Stimulated activated memory B cell treated with anti-CD40 and anti-IgM and Interleukin-4, amounts not matched to agents 10 μg/mL and 1 μg/mL and 100 μg/mL, for 72 hours (primary cell): ENCODE results near the gene BNC2.
"Not testable (repeated sequence)": the region's sequence is repeated elsewhere in the genome, so short reads cannot be mapped to it uniquely, and the experiment has no call there.

Source experiments
- ATAC-seq: fragments of 150-1000 bp; cut with Tn5 transposase; 2 replicates; pipeline ENCODE4 v1.10.0; 2021
- H3K27ac Mint-ChIP-seq: one replicate; pipeline ENCODE4 v1.8.0; 2022; ENCODE audit warnings: mild to moderate bottlenecking, mixed read lengths
- H3K27me3 Mint-ChIP-seq: one replicate; pipeline ENCODE4 v1.8.0; 2022; ENCODE audit warnings: mixed read lengths
- H3K36me3 Mint-ChIP-seq: one replicate; pipeline ENCODE4 v1.8.0; 2022; ENCODE audit warnings: mixed read lengths
- H3K4me1 Mint-ChIP-seq: one replicate; pipeline ENCODE4 v1.8.0; 2022; ENCODE audit warnings: mixed read lengths
- H3K4me3 Mint-ChIP-seq: one replicate; pipeline ENCODE4 v1.8.0; 2022; ENCODE audit warnings: mild to moderate bottlenecking, moderate library complexity, mixed read lengths
- H3K9me3 Mint-ChIP-seq: one replicate; pipeline ENCODE4 v1.8.0; 2022; ENCODE audit warnings: mixed read lengths

Gene BNC2

DNA sequence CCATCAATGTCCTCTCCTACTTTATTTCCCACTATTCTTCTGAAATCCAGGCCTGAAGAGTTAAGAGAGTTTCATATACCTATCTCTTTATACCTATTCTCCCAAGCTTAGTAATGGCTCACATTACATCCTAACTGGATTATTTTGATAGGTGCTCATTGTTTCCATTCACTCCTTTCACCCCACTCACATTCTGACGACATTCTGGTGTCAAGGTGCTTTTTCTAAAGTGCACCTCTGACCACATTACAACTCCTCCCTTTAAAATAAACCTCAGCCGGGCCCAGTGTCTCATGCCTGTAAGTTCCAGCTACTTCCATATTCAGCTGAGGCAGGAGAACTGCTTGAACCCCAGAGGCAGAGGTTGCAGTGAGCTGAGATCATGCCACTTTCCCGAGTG, 417.1 kb downstream of the BNC2 start:
- Mint-ChIP-seq H3K36me3 (no peaks in the 10 kb centered on the region), H3K4me1 (no peaks in the 10 kb centered on the region), H3K4me3 (no peak overlapping the region), H3K9me3 (peaks cover 3% of the 10 kb centered on the region), H3K27me3 (no peaks in the 10 kb centered on the region), H3K27ac (no peak overlapping the region)
- ATAC-seq = no peak

DNA sequence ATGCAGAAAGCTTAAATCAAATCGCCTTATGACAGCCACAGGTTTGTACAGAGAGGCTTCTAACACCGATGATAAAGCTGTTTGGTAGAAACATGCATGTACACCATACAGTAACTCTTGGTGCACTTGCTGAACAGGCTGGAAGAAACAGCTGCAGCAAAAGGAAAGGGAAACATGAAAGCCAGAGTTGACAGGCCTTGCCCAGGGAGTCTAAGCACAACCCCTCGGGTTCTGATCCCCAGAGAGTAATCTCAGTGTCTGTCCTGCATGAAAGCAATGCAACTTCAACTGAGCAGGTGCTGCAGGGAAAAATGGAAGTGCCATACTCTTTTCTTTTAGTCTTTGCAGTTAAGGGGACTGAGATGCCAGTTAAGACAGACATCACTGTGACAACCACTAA, 419.9 kb downstream of the BNC2 start:
- H3K4me3 Mint-ChIP-seq = no peak overlapping the region
- no peak overlapping the region for H3K27ac Mint-ChIP-seq
- H3K9me3 Mint-ChIP-seq = peaks cover 3% of the 10 kb centered on the region
- no peaks in the 10 kb centered on the region for H3K4me1 Mint-ChIP-seq
- no peak for ATAC-seq
- no peaks in the 10 kb centered on the region for H3K27me3 Mint-ChIP-seq
- no peaks in the 10 kb centered on the region for H3K36me3 Mint-ChIP-seq

DNA sequence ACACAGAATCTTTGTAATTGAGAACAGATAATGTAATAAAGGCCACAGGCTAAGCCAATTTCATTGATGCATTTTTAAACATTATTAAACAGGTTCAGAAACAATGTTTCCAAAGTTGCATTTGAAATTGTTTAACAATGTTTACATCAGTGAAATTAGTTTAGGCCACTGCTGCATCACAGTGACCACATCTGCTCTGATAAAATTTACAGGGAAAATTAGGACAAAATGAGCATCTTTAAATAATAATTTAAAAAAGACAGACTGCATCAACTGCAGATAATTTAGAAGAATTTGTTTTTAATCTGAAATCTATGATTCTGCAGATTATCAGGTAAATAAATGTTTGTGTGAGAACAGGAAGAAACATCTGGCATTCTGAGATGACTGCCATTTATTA, 420.4 kb downstream of the BNC2 start:
- Mint-ChIP-seq H3K9me3 (peaks cover 3% of the 10 kb centered on the region), H3K27me3 (no peaks in the 10 kb centered on the region), H3K27ac (no peak overlapping the region), H3K4me1 (no peaks in the 10 kb centered on the region), H3K36me3 (no peaks in the 10 kb centered on the region), H3K4me3 (no peak overlapping the region)
- no peak for ATAC-seq

DNA sequence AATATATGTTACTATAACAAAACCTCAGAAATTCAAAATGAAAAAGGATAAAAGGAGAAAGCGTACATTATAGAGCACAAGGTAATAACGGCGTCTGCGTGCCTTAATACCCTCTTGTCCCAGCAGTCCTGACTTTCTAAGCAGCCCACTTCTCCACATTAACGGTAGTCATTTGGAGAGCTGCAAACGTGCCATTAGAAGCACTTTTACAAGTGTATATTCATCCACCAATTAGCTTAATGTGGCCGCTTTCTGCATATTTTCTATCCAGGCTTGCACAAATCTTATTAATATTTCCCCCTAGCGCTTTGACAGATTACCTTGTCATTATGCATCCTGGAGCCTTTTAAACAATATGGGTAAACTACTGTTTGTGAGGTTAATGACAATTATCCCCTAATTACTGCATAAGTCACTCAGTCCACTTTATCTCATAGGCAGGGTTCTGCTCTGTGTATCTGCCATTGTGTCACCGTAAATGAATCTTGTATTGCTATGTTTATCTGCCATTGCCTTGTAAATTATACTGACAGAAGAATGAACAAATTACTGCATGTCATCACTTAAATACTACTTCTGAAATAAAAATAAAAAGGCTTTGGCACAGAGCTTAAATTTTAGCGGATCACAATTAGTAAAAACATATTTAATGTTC, 421.3 kb downstream of the BNC2 start:
- no peak for ATAC-seq
- no peaks in the 10 kb centered on the region for H3K4me1 Mint-ChIP-seq
- H3K9me3 Mint-ChIP-seq = peaks cover 3% of the 10 kb centered on the region
- H3K27ac Mint-ChIP-seq = no peak overlapping the region
- no peak overlapping the region for H3K4me3 Mint-ChIP-seq
- H3K36me3 Mint-ChIP-seq = no peaks in the 10 kb centered on the region
- no peaks in the 10 kb centered on the region for H3K27me3 Mint-ChIP-seq

DNA sequence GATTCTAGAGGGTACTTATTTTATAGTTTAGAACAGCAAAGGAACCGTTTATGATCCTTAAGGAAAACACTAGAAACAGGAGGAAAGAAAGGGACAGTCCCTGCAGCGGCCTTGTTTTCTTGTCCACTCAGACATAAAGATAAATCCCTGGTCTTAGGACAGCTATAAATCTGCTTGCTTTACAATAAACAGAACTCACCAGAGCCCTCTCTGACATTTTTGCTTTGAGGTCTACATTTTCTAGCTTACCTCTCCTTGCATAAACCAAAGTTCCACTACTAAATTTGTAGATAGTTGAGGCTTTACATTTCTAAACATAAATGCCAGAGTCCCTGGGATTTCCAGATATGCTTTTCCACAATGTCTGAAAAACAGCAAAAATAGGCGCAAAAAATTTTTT, 422.5 kb downstream of the BNC2 start:
- H3K36me3 Mint-ChIP-seq = no peaks in the 10 kb centered on the region

DNA sequence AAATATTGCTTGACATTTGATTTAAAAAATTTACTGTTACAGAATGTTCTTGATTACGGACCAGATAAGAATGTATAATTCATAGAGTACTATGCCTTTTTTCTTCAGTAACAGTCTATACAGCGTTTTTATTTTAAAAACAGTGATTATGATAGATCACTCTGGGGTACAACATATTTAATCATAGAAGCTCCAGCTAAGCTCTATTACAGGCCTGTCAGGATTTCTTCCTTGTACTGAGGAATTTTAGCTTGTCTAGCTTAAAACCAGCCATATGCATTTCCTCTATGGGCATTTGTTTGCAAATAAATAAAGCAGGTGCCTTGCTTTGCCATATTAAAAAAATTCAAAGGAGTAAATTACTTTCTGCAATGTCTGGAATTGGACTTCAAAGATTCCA, 423.8 kb downstream of the BNC2 start:
- no peak for ATAC-seq
- Mint-ChIP-seq H3K9me3 (no peaks in the 10 kb centered on the region), H3K27ac (no peak overlapping the region), H3K4me3 (no peak overlapping the region), H3K36me3 (no peaks in the 10 kb centered on the region), H3K4me1 (no peaks in the 10 kb centered on the region), H3K27me3 (no peaks in the 10 kb centered on the region)

More for the DNA sequence above, 422.5 kb downstream of the BNC2 start:
- ATAC-seq = no peak
- H3K9me3 Mint-ChIP-seq = peaks cover 3% of the 10 kb centered on the region
- no peaks in the 10 kb centered on the region for H3K4me1 Mint-ChIP-seq
- H3K27me3 Mint-ChIP-seq = no peaks in the 10 kb centered on the region
- no peak overlapping the region for H3K4me3 Mint-ChIP-seq
- no peak overlapping the region for H3K27ac Mint-ChIP-seq

DNA sequence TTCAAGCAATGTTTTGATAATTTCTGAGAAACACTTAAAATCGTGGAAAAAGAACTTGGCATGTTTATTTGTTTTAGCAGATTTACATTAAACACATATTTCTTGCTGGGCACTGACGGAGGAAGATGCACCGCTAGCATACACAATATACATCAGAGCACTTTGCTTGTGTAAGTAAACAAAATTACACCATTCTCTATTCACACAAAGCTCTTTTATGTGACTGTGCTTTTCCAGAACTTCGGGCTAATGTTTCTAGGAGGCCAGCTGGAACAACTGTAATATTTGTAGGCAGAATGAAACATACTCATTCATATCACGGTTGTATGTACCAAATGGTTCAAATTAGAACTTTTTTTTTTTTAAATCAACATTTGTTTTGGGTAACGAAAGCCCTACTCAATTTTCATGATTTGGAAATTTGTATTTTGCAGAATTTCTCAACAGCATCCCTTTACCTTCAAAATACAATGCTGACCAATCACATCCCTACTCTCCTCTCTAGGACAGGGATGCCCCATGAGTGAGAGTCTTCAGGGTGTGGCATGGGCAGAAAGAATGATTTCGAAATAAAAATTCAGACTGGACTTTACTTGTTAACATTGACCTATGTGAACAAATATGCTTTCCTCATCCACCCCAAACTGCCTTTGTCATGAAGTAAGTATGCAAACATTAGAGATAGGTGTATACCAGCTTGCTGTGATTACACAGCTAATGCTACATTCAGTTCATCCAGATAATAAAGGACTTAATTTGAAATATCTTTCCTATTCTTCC, 425.1 kb downstream of the BNC2 start:
- Mint-ChIP-seq H3K27me3 (no peaks in the 10 kb centered on the region), H3K27ac (no peak overlapping the region), H3K4me3 (no peak overlapping the region), H3K36me3 (no peaks in the 10 kb centered on the region), H3K4me1 (no peaks in the 10 kb centered on the region), H3K9me3 (no peaks in the 10 kb centered on the region)
- no peak for ATAC-seq

DNA sequence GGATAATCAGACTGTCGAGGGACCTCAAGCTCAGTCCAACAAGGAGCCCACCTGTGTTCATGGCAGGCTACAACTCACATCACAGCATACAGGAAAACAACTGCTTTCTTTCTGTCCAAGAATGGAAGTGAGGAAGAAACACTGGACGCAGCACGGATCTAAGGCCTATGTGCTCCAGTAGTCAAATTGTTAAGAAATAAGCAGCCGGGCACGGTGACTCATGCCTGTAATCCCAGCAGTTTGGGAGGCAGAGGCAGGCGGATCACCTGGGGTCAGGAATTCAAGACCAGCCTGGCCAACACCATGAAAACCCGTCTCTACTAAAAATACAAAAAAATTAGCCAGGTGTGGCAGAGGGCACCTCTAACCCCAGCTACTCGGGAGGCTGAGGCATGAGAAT, 427.8 kb downstream of the BNC2 start:
- no peak overlapping the region for H3K4me3 Mint-ChIP-seq
- no peaks in the 10 kb centered on the region for H3K4me1 Mint-ChIP-seq
- no peak for ATAC-seq
- no peaks in the 10 kb centered on the region for H3K27me3 Mint-ChIP-seq
- no peak overlapping the region for H3K27ac Mint-ChIP-seq
- no peaks in the 10 kb centered on the region for H3K36me3 Mint-ChIP-seq
- H3K9me3 Mint-ChIP-seq = peaks cover 4% of the 10 kb centered on the region

DNA sequence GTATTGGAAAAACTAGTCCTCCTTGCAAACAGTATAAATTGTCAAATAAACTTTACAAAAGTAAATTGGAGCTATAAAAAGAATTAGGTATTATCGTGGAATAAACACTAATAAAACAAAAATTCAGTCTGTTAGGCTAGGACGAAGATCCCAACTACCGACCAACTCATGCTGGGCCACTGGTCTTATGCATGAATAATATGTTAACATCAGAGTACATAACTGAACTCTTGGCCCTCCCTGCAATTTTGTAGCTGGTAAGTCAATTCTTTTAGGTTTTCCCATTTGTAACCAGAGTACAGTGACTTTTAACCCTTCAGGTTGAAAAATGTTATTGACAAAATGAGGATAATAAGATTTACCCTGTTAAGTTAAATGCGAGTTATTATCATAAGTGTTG, 428.7 kb downstream of the BNC2 start:
- H3K4me3 Mint-ChIP-seq = no peak overlapping the region
- no peaks in the 10 kb centered on the region for H3K36me3 Mint-ChIP-seq
- H3K27ac Mint-ChIP-seq = no peak overlapping the region
- H3K4me1 Mint-ChIP-seq = no peaks in the 10 kb centered on the region
- H3K9me3 Mint-ChIP-seq = peaks cover 4% of the 10 kb centered on the region
- H3K27me3 Mint-ChIP-seq = no peaks in the 10 kb centered on the region
- ATAC-seq = no peak

DNA sequence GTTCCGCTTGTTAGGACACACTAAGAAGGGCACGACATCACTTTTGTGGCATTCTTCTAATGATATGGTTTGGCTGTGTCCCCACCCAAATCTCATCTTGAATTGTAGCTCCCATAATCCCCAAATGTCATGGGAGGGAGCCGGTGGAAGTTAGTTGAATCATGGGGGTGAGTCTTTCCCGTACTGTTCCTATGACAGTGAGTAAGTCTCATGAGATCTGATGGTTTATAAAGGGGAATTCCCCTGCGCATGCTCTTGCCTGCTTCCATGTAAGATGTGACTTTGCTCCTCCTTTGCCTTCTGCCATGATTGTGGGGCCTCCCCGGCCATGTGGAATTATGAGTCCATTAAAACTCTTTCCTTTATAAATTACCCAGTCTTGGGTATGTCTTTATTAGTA, 431.6 kb downstream of the BNC2 start:
- not testable (repeated sequence) for H3K27ac Mint-ChIP-seq, H3K36me3 Mint-ChIP-seq, H3K27me3 Mint-ChIP-seq, H3K4me1 Mint-ChIP-seq, ATAC-seq, H3K4me3 Mint-ChIP-seq
- peaks cover 10% of the 10 kb centered on the region for H3K9me3 Mint-ChIP-seq

DNA sequence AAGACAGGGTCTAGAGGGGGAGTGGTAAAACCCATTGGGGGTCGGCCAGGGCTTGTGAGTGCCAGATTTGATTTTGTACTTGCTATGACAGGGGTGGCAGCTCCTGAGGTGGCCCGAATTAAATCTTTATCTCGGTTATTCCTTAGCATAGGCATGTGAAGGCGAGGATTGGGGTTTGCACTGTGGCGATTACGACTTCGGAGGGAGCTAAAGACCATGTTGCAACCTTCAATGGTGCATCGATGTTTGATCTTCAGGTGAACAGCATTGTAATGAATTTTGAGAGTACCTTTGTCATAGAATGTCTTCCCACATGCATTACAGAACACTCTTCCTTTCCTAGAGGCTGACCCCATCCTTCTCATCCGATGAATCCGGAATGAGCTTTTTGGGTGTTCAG, 433.9 kb downstream of the BNC2 start:
- no peaks in the 10 kb centered on the region for H3K4me1 Mint-ChIP-seq
- ATAC-seq = no peak
- no peak overlapping the region for H3K4me3 Mint-ChIP-seq
- H3K36me3 Mint-ChIP-seq = no peaks in the 10 kb centered on the region
- H3K9me3 Mint-ChIP-seq = peaks cover 10% of the 10 kb centered on the region
- no peak overlapping the region for H3K27ac Mint-ChIP-seq
- no peaks in the 10 kb centered on the region for H3K27me3 Mint-ChIP-seq

DNA sequence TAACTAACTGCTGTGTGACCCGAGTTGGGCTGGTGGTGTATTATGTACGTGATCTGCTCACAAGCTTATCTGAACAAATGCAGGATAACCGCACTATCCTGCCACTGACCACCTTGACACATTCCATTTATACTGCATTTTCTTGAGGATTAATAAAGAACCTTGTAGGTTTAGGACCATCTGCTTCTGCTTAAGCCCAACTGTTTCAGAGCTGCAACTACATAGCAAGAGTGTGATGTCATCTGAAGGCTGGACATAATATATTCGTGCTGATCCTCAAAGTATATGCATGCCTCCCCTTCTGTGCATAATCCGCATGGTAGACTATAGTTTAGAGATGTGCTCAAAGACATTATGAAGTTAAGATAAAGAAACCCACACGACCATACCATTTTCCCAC, 435.9 kb downstream of the BNC2 start:
- Mint-ChIP-seq H3K4me1 (no peaks in the 10 kb centered on the region), H3K4me3 (no peak overlapping the region), H3K9me3 (peaks cover 10% of the 10 kb centered on the region), H3K27me3 (no peaks in the 10 kb centered on the region), H3K27ac (no peak overlapping the region), H3K36me3 (no peaks in the 10 kb centered on the region)
- no peak for ATAC-seq

DNA sequence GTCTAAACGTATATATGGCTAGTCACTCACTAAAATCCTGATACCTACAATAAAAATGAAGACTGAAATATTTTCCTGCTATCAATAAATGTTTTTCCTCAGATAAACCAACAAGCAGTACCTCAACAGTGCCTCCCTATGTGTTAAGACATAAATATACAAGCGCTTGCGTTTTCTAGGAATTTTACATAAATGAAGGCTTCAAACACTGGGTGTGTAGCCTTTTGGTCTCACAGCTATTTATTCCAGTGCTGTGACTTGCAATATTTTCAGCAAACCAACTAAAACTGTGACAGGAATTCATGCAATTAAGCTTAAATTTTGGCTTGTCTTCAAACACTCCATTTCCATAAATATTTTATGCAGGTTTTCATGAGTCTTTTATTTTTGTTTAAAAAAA, 437.0 kb downstream of the BNC2 start:
- H3K4me3 Mint-ChIP-seq = no peak overlapping the region
- no peaks in the 10 kb centered on the region for H3K27me3 Mint-ChIP-seq
- H3K27ac Mint-ChIP-seq = no peak overlapping the region
- peaks cover 7% of the 10 kb centered on the region for H3K9me3 Mint-ChIP-seq
- H3K36me3 Mint-ChIP-seq = no peaks in the 10 kb centered on the region
- H3K4me1 Mint-ChIP-seq = no peaks in the 10 kb centered on the region
- no peak for ATAC-seq

DNA sequence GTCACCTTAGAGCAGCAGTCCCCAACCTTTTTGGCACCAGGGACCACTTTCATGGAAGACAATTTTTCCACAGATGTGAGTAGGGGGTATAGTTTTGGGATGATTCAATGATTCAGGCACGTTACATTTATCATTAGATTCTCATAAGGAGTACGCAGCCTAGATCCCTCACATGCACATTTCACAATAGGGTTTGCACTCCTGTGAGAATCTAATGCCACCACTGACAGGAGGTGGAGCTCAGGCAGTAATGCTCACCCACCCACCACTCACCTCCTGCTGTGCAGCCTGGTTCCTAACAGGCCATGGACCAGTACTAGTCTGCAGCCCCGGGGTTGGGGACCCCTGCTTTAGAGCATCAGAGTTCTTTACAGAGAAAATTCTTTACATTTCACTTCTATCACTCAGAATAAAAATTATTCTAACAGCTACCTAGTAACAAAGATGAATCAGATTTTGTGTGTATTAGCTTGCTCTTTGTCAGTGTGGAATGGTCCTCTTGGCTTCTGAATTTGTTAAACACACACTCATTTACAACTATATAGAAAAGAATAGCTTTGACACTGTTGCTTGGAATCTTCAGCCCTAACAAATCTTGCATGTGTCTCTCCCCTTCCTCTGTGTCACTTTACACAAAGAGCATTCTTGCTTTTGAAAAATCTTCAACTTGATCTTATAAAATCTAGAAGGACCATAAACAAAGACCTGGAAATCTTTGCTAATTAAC, 438.6 kb downstream of the BNC2 start:
- Mint-ChIP-seq H3K4me3 (no peak overlapping the region), H3K4me1 (no peaks in the 10 kb centered on the region), H3K9me3 (peaks cover 7% of the 10 kb centered on the region), H3K36me3 (no peaks in the 10 kb centered on the region), H3K27ac (no peak overlapping the region), H3K27me3 (no peaks in the 10 kb centered on the region)
- no peak for ATAC-seq

DNA sequence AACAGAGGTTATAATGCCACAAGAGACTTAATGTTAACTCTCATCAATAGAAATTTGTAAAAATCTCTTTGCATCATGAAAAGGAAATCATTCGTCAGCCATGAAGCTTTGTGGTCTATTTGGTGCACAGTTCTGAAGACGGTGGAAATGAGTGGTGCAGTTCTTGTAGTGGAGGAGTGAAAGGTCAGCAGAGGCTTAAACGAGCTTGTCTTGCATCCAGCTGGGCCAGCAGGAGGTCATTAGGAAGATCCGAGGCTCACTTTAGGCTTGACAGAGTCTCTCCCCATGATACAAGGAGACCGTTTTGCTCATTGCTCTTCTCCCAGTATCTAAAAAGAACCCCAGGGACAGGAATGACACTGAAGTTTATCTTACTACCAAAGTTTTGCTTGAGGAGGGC, 440.8 kb downstream of the BNC2 start:
- Mint-ChIP-seq H3K4me3 (no peak overlapping the region), H3K9me3 (peaks cover 2% of the 10 kb centered on the region), H3K27me3 (no peaks in the 10 kb centered on the region), H3K4me1 (no peaks in the 10 kb centered on the region), H3K36me3 (no peaks in the 10 kb centered on the region), H3K27ac (no peak overlapping the region)
- ATAC-seq = no peak
